HG02759 (cell line): ENCODE data around the gene PTPN5.
A peak's percentile ranks its signal among the peaks of the same experiment; 100 is the strongest.
"Not testable (repeated sequence)": the region's sequence is repeated elsewhere in the genome, so short reads cannot be mapped to it uniquely, and the experiment has no call there.

ENCODE experiments used
- ATAC-seq: cut with Tn5 transposase; IDR thresholded peaks from one replicate; pipeline ENCODE4 v1.9.1; 2021; ENCODE audit warnings: mild to moderate bottlenecking, moderate library complexity; ENCODE audit not compliant: unreplicated experiment

The PTPN5 gene

DNA sequence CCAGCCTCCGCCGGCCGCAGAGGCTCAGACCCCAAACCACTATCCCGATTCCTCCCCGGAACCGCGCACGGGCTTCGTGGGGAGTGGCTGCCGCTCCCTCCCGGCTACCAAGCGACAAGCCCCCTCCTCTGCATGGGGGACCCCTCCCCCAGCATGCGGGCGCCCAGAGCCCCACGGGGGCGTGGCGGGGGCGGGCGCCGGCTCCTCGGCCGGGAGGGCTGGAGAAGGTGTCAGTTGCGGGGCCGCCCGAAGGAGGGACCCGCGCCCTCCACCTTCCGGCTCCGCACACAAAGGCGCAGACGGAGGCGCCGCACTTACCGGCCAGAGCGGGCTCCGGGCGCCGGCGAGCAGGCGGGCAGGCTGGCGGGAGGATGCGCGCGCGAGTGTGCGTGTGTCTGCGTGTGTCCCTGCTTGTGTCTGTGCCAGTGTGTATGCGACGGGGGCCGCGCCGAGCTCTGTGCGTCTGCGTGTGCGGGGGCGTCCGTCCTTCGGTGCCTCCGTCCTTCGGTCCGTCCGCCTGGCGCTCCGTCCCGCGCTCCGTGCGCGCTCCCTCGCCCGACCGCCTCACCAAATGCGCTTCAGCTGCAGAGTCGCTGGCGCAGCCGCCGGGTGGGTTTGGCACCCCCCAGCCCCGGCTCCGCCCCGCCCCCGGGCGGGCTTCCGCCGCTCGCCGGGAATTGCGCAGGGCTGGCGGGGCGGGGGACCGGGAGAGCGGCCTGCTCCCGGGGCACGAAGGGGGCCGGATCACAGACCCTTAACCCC is at the start of gene PTPN5:
PTPN5 (minus strand) TSS at position 592 of the 762 bp plus-strand sequence. CDS start 19,840 bp downstream, outside the sequence.
- no peak for ATAC-seq

GRCh38 chr11:18836417-18836816 is 44.8 kb upstream of the PTPN5 start:
- no peak for ATAC-seq

DNA sequence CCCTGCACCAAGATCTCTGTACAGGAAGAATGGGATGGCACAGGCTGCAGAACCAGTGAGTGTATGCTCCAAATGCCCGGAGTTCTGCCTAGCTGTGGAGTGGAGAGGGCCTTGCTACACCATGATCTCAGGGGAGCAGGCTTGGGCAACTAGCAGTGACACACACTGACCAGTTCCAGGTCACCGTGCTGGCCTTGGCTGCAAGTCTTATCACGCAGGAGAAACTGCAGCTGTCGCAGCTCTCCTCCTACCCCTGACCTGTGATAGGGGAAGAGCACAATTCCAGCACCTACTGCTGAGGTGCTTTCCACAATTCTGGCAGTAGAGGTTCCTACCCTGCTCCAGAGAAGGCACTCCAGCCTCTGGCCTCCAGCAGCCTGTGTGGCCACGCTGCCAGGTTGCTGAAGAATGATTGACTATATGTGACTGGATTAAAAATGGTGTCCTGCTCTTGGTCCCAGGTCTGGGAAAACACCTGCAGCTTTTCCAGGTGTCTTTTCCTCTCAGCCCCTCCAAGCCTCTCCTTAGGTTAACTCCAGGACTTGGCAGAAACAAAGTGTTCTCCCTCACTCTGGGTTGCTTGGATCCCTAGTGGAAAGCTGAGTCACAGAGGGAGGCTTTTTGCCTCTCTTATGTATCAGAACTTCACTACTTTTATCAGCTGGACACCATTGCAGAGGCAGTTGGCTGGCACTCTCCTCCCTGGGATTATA is 43.3 kb upstream of the PTPN5 start:
- no peak for ATAC-seq

GRCh38 chr11:18820160-18820559 is 28.6 kb upstream of the PTPN5 start:
- ATAC-seq, result not testable (repeated sequence)

- ATAC-seq, result no peak
These were observed 12.8 kb upstream of the PTPN5 start for GRCh38 chr11:18804199-18804999.

DNA sequence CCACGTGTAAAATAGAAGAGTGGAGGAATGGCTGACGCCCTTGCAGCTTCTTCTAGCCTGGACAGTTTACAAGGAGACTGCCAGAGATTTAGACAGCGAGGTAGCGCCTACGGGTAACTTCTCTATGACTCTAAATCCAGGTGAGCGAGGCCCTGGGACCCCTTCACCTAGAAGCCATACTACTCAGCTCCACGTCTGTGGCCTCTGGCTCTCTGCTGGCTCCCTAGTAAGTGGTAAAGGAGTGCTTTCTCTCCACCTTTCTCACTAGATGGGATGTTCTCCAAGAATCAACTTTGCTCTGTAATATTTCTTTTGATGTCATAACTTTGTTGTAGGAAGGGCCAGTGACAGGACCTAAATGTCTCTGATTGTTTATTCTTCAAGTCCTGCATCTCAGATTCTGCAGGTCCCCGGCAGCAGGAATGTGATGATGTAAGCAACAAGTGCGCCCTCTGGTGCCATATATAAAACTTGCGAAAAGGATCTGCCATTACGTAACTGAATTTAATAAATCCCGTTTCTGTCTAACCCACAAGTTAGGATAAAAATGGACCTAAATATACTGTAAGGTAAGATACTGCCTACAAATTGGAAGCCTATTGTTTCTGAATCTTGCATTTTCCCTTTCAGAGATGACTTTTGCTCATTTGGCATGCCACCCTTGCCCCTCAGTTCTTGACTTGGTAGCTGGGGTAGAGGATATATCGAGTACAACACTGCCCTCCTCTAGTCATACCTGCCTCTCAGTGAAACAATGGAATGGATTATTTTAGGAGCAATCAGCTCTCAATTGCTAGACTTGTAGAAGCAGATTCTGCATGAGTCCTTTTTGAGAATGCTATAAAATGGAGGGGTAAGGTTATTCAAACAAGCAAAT is 11.0 kb upstream of the PTPN5 start:
- ATAC-seq, result peak; percentile 50

DNA sequence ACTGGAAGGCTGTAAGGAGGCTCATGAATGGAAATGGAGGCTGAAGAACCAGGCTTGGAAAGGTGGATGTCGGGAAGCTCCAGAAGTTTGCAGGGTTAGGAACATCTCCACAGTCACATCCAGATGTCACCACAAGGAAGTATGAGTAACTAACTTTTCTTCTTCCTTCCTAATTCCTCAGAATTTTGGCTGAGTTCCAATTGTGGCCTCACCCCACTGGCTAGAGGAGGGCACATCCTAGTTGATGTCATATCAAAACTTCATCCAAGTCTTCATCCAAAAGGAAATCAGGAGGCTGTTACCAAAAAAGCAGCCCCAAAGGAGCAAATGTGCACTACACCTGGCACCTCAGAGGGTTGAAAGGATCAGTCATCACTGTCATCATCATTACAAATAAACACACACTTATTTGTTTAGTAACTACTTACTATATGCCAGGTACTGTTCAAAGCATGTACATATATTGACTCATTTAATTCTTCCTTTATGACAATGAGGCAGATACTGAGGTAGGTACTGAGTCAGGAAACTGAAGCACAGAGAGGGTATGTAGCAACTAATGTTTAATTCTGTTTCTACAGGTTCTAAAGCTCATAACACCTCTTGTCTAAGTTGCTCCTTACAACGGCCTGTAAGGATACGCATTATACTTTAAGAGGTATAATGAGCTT is 7.3 kb upstream of the PTPN5 start:
- no peak for ATAC-seq

GRCh38 chr11:18794956-18795355 is 3.4 kb upstream of the PTPN5 start:
- no peak for ATAC-seq

GRCh38 chr11:18792827-18793226 is 1.2 kb upstream of the PTPN5 start:
- no peak for ATAC-seq

DNA sequence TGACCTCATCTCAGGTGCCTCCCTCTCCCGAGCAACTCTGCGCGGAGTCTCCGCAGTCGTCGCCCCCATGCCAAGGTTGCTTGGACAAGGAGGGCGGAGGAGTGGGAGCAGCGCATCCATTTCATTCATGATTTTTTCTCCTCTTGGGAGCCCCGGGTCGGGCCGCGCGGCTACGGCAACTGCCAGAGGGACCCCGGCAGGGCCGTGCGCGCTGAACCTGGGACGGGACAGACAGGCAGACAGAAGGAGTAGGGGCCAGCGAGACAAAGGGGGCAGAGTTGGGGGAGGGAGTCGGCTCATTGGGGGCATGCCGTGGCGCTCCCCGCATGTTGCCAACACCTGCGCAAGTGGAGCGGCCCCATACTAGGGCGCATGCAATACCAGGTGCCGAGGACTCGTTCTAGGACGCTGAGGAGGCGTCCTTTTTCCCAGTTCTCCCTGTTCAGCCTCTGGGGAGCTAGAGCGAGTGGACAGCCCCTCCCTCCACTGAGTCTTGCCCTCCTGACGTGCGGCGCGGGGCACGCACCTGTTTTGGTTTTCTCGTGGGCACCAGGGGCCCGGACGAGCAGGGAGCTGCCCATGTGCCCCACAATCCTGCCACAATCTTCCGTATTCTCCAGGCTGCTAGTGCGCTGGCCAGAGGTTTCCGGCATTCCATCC is 501 bp upstream of the PTPN5 start:
- ATAC-seq, result no peak

GRCh38 chr11:18790883-18791206 is 753 bp downstream of the PTPN5 start:
- ATAC-seq, result no peak

DNA sequence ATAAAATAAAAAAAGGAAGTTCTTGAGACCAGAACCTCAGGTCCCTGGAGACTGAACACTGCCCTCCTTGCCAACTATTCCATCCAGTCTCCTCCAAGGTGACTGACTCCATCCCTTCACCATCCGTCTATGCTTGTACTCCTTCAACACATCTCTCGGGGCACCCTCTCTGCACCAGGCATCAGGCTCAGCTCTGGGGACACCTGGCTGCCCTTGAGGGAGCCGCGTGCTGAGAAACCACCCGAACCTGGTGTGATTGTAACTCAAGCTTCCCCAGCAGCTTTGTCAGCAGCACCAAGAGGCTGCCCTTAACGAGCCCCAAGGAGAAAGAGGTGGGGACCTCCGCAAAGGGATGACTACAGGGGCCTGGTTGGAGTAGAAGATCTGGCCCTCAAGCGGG is 1.7 kb downstream of the PTPN5 start:
- ATAC-seq, result no peak

GRCh38 chr11:18785411-18785810 is 6.2 kb downstream of the PTPN5 start:
- no peak for ATAC-seq

DNA sequence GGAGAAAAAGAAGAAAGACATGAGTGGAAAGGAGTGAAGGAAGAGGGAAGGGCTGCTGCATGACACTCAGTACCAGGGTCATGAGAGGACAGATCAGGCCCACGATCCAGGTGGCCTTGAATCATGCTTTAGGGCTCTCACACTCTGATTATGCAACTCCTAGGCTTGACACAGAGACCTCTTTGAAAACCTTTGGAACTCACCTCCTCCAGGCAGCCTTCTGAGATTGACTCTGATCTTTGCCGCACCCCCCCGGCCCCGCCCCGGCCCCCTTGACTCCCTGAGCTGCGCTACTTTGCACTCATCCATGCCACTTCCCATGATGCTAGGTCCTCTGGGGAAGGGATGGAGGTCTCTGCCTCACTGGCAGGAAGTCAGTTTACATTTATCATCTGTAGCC is 10.7 kb downstream of the PTPN5 start:
- no peak for ATAC-seq

- no peak for ATAC-seq
These were observed 11.3 kb downstream of the PTPN5 start for GRCh38 chr11:18780329-18780728.

DNA sequence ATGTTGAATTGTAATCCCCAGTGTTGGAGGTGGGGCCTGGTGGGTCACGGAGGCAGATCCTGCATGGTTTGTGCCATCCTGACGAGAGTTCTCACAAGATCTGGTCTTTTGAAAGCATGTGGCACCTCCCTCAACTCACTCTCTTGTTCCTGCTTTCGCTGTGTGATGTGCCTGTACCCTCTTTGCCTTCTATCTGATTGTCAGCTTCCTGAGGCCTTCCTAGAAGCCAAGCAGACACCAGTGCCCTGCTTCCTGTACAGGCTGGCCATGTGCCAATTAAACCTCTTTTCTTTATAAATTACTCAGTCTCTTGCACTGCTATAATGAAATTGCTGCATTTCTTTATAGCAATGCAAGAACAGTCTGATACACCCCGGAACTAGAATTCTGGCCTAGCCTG is 13.1 kb downstream of the PTPN5 start:
- no peak for ATAC-seq

- no peak for ATAC-seq
These were observed 15.3 kb downstream of the PTPN5 start for GRCh38 chr11:18776324-18776723.

GRCh38 chr11:18775492-18776292 is 15.9 kb downstream of the PTPN5 start:
- peak; percentile 86 for ATAC-seq

- ATAC-seq, result no peak
These were observed 16.8 kb downstream of the PTPN5 start for GRCh38 chr11:18774801-18775200.
